Breast epithelium (tissue), 3 donors: ENCODE results near the gene EML1.

Source experiments
- POLR2A ChIP-seq: fragments of 450-650 bp; IDR thresholded peaks from one replicate; pipeline ENCODE4 v1.6.1; 2016; ENCODE audit warnings: antibody characterized with exemption, mild to moderate bottlenecking, moderate library complexity
- TF ChIP-seq, protein P1 (sequence below), 3 donors: fragments of 450-650 bp; IDR thresholded peaks; one replicate each; pipeline ENCODE4 v1.5.1; 2016 to 2017; ENCODE audit warnings: antibody characterized with exemption in 3 of 3, mild to moderate bottlenecking in 3 of 3, moderate library complexity in 3 of 3

DNA sequence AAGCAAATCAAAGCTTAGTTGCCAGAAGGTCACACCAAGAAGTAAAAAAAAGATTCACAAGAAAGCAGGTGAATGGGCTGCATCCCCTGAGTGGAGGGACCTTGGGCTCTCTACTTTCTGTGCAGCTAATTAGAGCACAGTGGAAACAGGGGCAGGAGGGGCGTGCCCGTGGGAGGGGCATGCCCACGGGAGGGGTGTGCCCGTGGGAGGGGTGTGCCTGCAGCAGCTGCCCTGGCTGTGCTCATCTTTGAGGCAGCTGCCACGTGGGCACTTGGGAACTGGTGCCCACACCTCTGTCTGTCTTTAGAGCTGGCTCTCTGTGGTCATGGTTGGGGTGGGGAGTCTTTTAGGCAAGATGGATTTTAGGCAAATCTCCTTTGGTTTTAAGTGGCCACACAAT, 60.0 kb downstream of the EML1 start:
- TF ChIP-seq, protein P1, sequence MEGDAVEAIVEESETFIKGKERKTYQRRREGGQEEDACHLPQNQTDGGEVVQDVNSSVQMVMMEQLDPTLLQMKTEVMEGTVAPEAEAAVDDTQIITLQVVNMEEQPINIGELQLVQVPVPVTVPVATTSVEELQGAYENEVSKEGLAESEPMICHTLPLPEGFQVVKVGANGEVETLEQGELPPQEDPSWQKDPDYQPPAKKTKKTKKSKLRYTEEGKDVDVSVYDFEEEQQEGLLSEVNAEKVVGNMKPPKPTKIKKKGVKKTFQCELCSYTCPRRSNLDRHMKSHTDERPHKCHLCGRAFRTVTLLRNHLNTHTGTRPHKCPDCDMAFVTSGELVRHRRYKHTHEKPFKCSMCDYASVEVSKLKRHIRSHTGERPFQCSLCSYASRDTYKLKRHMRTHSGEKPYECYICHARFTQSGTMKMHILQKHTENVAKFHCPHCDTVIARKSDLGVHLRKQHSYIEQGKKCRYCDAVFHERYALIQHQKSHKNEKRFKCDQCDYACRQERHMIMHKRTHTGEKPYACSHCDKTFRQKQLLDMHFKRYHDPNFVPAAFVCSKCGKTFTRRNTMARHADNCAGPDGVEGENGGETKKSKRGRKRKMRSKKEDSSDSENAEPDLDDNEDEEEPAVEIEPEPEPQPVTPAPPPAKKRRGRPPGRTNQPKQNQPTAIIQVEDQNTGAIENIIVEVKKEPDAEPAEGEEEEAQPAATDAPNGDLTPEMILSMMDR (IDR thresholded peaks at IDR 0.05), result no peak
- no peak for TF ChIP-seq POLR2A
